Activated T-cell treated with anti-CD3 and anti-CD28 coated beads, Interleukin-2, amount 50 U/mL, for 48 hours (primary cell): ENCODE measurements around the gene ACSM2B.
"Not testable (repeated sequence)": the region's sequence is repeated elsewhere in the genome, so short reads cannot be mapped to it uniquely, and the experiment has no call there.

ENCODE experiments used
- DNase-seq, 2 experiments: peaks; one replicate each; pipeline ENCODE4 v3.0.0-alpha.2; 2020

Gene ACSM2B

GRCh38 chr16:20595068-20595467 is 18.9 kb upstream of the ACSM2B start:
- DNase-seq, result not testable (repeated sequence)

GRCh38 chr16:20592780-20593179 is 16.6 kb upstream of the ACSM2B start:
- DNase-seq, result not testable (repeated sequence)

GRCh38 chr16:20589486-20589885 is 13.3 kb upstream of the ACSM2B start:
- DNase-seq, result not testable (repeated sequence)

GRCh38 chr16:20587645-20588074 is 11.5 kb upstream of the ACSM2B start:
- DNase-seq, result not testable (repeated sequence)

GRCh38 chr16:20586716-20587115 is 10.5 kb upstream of the ACSM2B start:
- DNase-seq, result not testable (repeated sequence)

- not testable (repeated sequence) for DNase-seq
Measured at GRCh38 chr16:20586112-20586511, 9.9 kb upstream of the ACSM2B start.

GRCh38 chr16:20580487-20581259 is 4.5 kb upstream of the ACSM2B start:
- not testable (repeated sequence) for DNase-seq

GRCh38 chr16:20578091-20578490 is 1.9 kb upstream of the ACSM2B start:
- not testable (repeated sequence) for DNase-seq

GRCh38 chr16:20569117-20569651 is 7.0 kb downstream of the ACSM2B start:
- DNase-seq, result not testable (repeated sequence)

GRCh38 chr16:20568404-20568803 is 7.8 kb downstream of the ACSM2B start:
- no peak for DNase-seq

GRCh38 chr16:20566864-20567263 is 9.3 kb downstream of the ACSM2B start:
- DNase-seq, result no peak

- DNase-seq, result not testable (repeated sequence)
Measured at GRCh38 chr16:20565334-20565733, 10.8 kb downstream of the ACSM2B start.

- DNase-seq, result not testable (repeated sequence)
Measured at GRCh38 chr16:20564218-20564617, 11.9 kb downstream of the ACSM2B start.

- not testable (repeated sequence) for DNase-seq
Measured at GRCh38 chr16:20555628-20556027, 20.5 kb downstream of the ACSM2B start.

GRCh38 chr16:20554689-20555088 is 21.5 kb downstream of the ACSM2B start:
- DNase-seq, result peak in 1 of 2 experiments; percentile 21

- not testable (repeated sequence) for DNase-seq
Measured at GRCh38 chr16:20553493-20553892, 22.7 kb downstream of the ACSM2B start.

- DNase-seq, result not testable (repeated sequence)
Measured at GRCh38 chr16:20546951-20547350, 29.2 kb downstream of the ACSM2B start.

GRCh38 chr16:20546278-20546853 is 29.8 kb downstream of the ACSM2B start:
- DNase-seq, result not testable (repeated sequence)

- DNase-seq, result not testable (repeated sequence)
Measured at GRCh38 chr16:20540603-20541316, 35.4 kb downstream of the ACSM2B start.

GRCh38 chr16:20538687-20539086 is 37.5 kb downstream of the ACSM2B start:
- no peak for DNase-seq

GRCh38 chr16:20538181-20538580 is 38.0 kb downstream of the ACSM2B start:
- DNase-seq, result no peak

GRCh38 chr16:20536669-20537068 is 39.5 kb downstream of the ACSM2B start:
- not testable (repeated sequence) for DNase-seq

- not testable (repeated sequence) for DNase-seq
Measured at GRCh38 chr16:20532284-20532792, 43.8 kb downstream of the ACSM2B start.
